H9 (cell line): ENCODE results near the gene LRRC28. TPM values are rescaled to one million over a fixed set of nuclear protein-coding genes. Genes with fewer than 3 reads are reported as not detected.

Source experiments
- DNase-seq: peaks from one replicate; pipeline ENCODE4 v3.0.0-alpha.2; 2017
- H2AFZ ChIP-seq: one replicate; pipeline ENCODE4 v1.6.1; 2013; ENCODE audit warnings: mild to moderate bottlenecking, low read length, control low read depth, moderate library complexity
- H2AK5ac ChIP-seq: 2 replicates; pipeline ENCODE4 v1.6.1; 2013; ENCODE audit warnings: low read length, control low read depth, mixed read lengths; ENCODE audit not compliant: insufficient read length
- H2BK120ac ChIP-seq: one replicate; pipeline ENCODE4 v1.6.1; 2013; ENCODE audit warnings: low read depth, mild to moderate bottlenecking, low read length, control low read depth, inconsistent platforms; ENCODE audit not compliant: poor library complexity, severe bottlenecking
- H2BK12ac ChIP-seq: 2 replicates; pipeline ENCODE4 v1.6.1; 2013; ENCODE audit warnings: low read length, control low read depth, mixed read lengths, low read depth; ENCODE audit not compliant: insufficient read length
- H2BK15ac ChIP-seq: 2 replicates; pipeline ENCODE4 v1.6.1; 2013; ENCODE audit warnings: low read depth, low read length, control low read depth
- H2BK20ac ChIP-seq: one replicate; pipeline ENCODE4 v1.6.1; 2013; ENCODE audit warnings: low read depth, mild to moderate bottlenecking, low read length, control low read depth, inconsistent platforms; ENCODE audit not compliant: poor library complexity, severe bottlenecking
- H2BK5ac ChIP-seq: 2 replicates; pipeline ENCODE4 v1.6.1; 2013; ENCODE audit warnings: low read length, control low read depth, mixed read lengths; ENCODE audit not compliant: insufficient read length
- H3K14ac ChIP-seq: 2 replicates; pipeline ENCODE4 v1.6.1; 2013; ENCODE audit warnings: low read length, control low read depth; ENCODE audit not compliant: insufficient read depth
- H3K18ac ChIP-seq: 2 replicates; pipeline ENCODE4 v1.6.1; 2013; ENCODE audit warnings: low read depth, mild to moderate bottlenecking, mixed read lengths, low read length, control low read depth; ENCODE audit not compliant: insufficient read length
- H3K23ac ChIP-seq: 2 replicates; pipeline ENCODE4 v1.6.1; 2013; ENCODE audit warnings: low read length, control low read depth, mixed read lengths, low read depth; ENCODE audit not compliant: insufficient read length
- H3K23me2 ChIP-seq: 2 replicates; pipeline ENCODE4 v1.6.1; 2013; ENCODE audit warnings: low read depth, mild to moderate bottlenecking, mixed read lengths, low read length, control low read depth; ENCODE audit not compliant: insufficient read length, poor library complexity, severe bottlenecking
- H3K27ac ChIP-seq: 2 replicates; pipeline ENCODE4 v1.5.1; 2013; ENCODE audit warnings: low read length, control low read depth, mixed read lengths, low read depth; ENCODE audit not compliant: insufficient read length
- H3K27me3 ChIP-seq: 2 replicates; pipeline ENCODE4 v1.6.1; 2013; ENCODE audit warnings: low read length, control low read depth, inconsistent platforms; ENCODE audit not compliant: insufficient read depth
- H3K4ac ChIP-seq: 2 replicates; pipeline ENCODE4 v1.6.1; 2013; ENCODE audit warnings: low read depth, mild to moderate bottlenecking, control low read depth, inconsistent platforms, low read length, moderate library complexity
- H3K4me1 ChIP-seq: 2 replicates; pipeline ENCODE4 v1.6.1; 2013; ENCODE audit warnings: low read length, control low read depth, inconsistent platforms; ENCODE audit not compliant: insufficient read depth
- H3K4me2 ChIP-seq: 2 replicates; pipeline ENCODE4 v1.6.1; 2013; ENCODE audit warnings: low read length, control low read depth, mixed read lengths; ENCODE audit not compliant: insufficient read length, insufficient read depth
- H3K56ac ChIP-seq: 2 replicates; pipeline ENCODE4 v1.6.1; 2013; ENCODE audit warnings: low read depth, mild to moderate bottlenecking, mixed read lengths, low read length, control low read depth; ENCODE audit not compliant: insufficient read length
- H3K79me1 ChIP-seq: 2 replicates; pipeline ENCODE4 v1.6.1; 2013; ENCODE audit warnings: low read depth, mild to moderate bottlenecking, moderate library complexity, low read length, control low read depth, inconsistent platforms; ENCODE audit not compliant: insufficient read depth, poor library complexity, severe bottlenecking
- H3K79me2 ChIP-seq: 2 replicates; pipeline ENCODE4 v1.6.1; 2013; ENCODE audit warnings: low read length, control low read depth, inconsistent platforms; ENCODE audit not compliant: insufficient read depth
- H3K9ac ChIP-seq: 2 replicates; pipeline ENCODE4 v1.6.1; 2013; ENCODE audit warnings: low read length, control low read depth, mixed read lengths; ENCODE audit not compliant: insufficient read length; ENCODE audit errors: extremely low read depth
- H3K9me3 ChIP-seq: one replicate; pipeline ENCODE4 v1.6.1; 2013; ENCODE audit warnings: low read depth, low read length, inconsistent platforms; ENCODE audit not compliant: control insufficient read depth
- H3T11ph ChIP-seq: one replicate; pipeline ENCODE4 v1.6.1; 2013; ENCODE audit warnings: mild to moderate bottlenecking, low read length, control low read depth, inconsistent platforms
- H4K20me1 ChIP-seq: one replicate; pipeline ENCODE4 v1.6.1; 2013; ENCODE audit not compliant: control insufficient read depth, insufficient read length, insufficient read depth
- H4K5ac ChIP-seq: 2 replicates; pipeline ENCODE4 v1.6.1; 2013; ENCODE audit warnings: low read depth, mild to moderate bottlenecking, mixed read lengths, low read length, control low read depth; ENCODE audit not compliant: insufficient read length
- H4K8ac ChIP-seq: replicated peaks from 2 replicates; pipeline ENCODE4 v1.6.1; 2013; ENCODE audit warnings: low read length, control low read depth, mixed read lengths, low read depth; ENCODE audit not compliant: insufficient read length
- H4K91ac ChIP-seq: 2 replicates; pipeline ENCODE4 v1.6.1; 2013; ENCODE audit warnings: low read depth, mild to moderate bottlenecking, moderate library complexity, mixed read lengths, low read length, control low read depth; ENCODE audit not compliant: insufficient read length
- H3K27ac Mint-ChIP-seq, 3 experiments: 2 replicates in 2 of 3; 3 replicates in 1 of 3; pipeline ENCODE4 v1.8.0; 2020 to 2021; ENCODE audit warnings: mixed read lengths in 3 of 3, mild to moderate bottlenecking in 1 of 3, moderate library complexity in 1 of 3
- H3K27me3 Mint-ChIP-seq: 2 replicates; pipeline ENCODE4 v1.8.0; 2021; ENCODE audit warnings: low read depth, mild to moderate bottlenecking, moderate library complexity, mixed read lengths
- H3K36me3 Mint-ChIP-seq, 3 experiments: 2 replicates in 2 of 3; 3 replicates in 1 of 3; pipeline ENCODE4 v1.8.0; 2020 to 2021; ENCODE audit warnings: low read depth in 3 of 3, mixed read lengths in 3 of 3; ENCODE audit not compliant: insufficient read depth in 1 of 3
- H3K4me1 Mint-ChIP-seq, 2 experiments: 2 replicates each; pipeline ENCODE4 v1.8.0; 2020; ENCODE audit warnings: mixed read lengths in 2 of 2
- H3K4me3 Mint-ChIP-seq, 2 experiments: 2 replicates in 1 of 2; 3 replicates in 1 of 2; pipeline ENCODE4 v1.8.0; 2020 to 2021; ENCODE audit warnings: mild to moderate bottlenecking in 2 of 2, mixed read lengths in 2 of 2, moderate library complexity in 1 of 2
- H3K9me3 Mint-ChIP-seq, 2 experiments: 2 replicates in 1 of 2; 3 replicates in 1 of 2; pipeline ENCODE4 v1.8.0; 2020; ENCODE audit warnings: mild to moderate bottlenecking in 2 of 2, mixed read lengths in 2 of 2, moderate library complexity in 1 of 2
- CTCF ChIP-seq: fragments of 200-600 bp; sonication (generic); conservative IDR thresholded peaks from 3 replicates; pipeline ENCODE4 v1.8.0; 2021; ENCODE audit warnings: antibody characterized with exemption, mild to moderate bottlenecking
- WGBS: extraction: QIAGEN DNeasy Blood & Tissue Kit; methylation state at CpG from one replicate; pipeline ENCODE4 v1.1.7; 2013; ENCODE audit warnings: missing lambda C conversion rate, low lambda C conversion rate, mixed read lengths; ENCODE audit not compliant: insufficient read length; ENCODE audit errors: extremely low coverage; 5-methylcytosine and 5-hydroxymethylcytosine counted together
- total RNA-seq: library from RNA; stranded (reverse); gene quantifications from 2 replicates; pipeline ENCODE4 v1.2.1, GENCODE V29; 2021

LRRC28 gene
- total RNA-seq, 1 experiment from 2014 or later: 17.6 TPM

DNA sequence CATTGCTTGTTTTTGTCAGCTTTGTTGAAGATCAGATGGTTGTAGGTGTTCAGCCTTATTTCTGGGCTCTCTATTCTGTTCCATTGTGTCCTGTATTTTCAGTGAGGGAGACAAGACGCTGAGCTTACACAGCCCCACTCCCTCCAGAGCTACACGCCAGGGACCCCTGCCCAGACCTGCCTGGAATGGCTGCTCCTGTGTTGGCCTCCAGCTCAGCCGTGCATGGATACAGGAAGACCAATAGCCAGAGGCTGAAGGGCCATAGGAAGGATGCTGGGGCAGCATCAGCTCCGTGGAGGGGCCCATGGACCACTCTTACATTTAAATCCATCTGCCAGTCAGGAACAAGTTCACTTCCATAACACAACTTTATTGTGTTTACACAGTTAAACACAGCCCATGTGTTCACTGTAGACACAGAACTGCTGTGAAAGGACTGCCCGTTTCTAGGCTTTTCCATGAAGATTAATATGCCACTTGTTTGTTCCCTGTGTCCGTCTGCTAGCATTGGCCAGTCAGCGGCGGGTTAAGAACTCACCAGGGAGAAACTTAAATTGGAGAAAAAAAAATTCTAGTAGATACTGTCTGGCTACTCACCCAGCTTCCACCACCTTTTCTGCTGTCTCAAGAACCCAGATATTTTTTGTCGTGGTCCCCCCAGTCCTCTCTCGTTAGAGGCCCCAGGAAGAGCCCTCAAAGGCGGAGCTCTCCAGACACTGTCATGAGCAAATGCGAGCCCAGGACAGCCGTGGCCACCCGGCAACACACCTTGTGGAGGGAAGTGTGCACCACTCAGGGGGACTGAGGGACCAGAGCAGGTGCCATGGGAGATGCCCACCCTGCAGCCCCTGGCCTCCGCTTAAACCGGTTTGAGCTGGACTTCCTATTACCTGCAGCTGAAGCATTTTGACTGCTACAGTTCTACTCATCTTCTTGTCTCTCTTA lies 172.2 kb downstream of the LRRC28 start:
- Histone ChIP-seq H3K23ac (no peak overlapping the region), H3T11ph (no peak overlapping the region), H4K91ac (no peak overlapping the region), H3K79me1 (no peaks in the 10 kb centered on the region), H3K4ac (no peak overlapping the region), H2BK120ac (no peak overlapping the region), H3K79me2 (no peaks in the 10 kb centered on the region), H3K27me3 (no peaks in the 10 kb centered on the region), H2BK5ac (no peak overlapping the region), H4K20me1 (peaks cover 4% of the 10 kb centered on the region), H2AFZ (no peak overlapping the region), H2BK15ac (no peak overlapping the region), H2BK20ac (no peak overlapping the region), H3K9ac (no peak overlapping the region), H3K14ac (no peak overlapping the region), H4K8ac (no peak overlapping the region), H3K18ac (no peak overlapping the region), H3K4me2 (no peak overlapping the region), H3K9me3 (no peaks in the 10 kb centered on the region), H3K4me1 (no peaks in the 10 kb centered on the region), H4K5ac (no peak overlapping the region), H3K23me2 (no peaks in the 10 kb centered on the region), H2AK5ac (no peak overlapping the region), H3K27ac (no peak overlapping the region), H3K56ac (no peak overlapping the region), H2BK12ac (no peak overlapping the region)
- H3K4me3 Mint-ChIP-seq: no peak overlapping the region
- H3K36me3 Mint-ChIP-seq: no peaks in the 10 kb centered on the region
- no CpG with 5 or more reads among the region's 16 CpGs for WGBS
- TF ChIP-seq CTCF: no peak
- peaks cover 2 to 6% of the 10 kb centered on the region in 2 experiments; a peak in 3 of 5 replicates for H3K9me3 Mint-ChIP-seq
- no peak for DNase-seq
- no peaks in the 10 kb centered on the region; the same call in none of the 2 replicates for H3K27me3 Mint-ChIP-seq
- H3K27ac Mint-ChIP-seq: no peak overlapping the region
- H3K4me1 Mint-ChIP-seq: peaks cover 10 to 15% of the 10 kb centered on the region in 2 experiments
